HEK293 (cell line): Measurements from ENCODE around the gene NHS.

ENCODE experiments used
- CTCF ChIA-PET: fragments of 350-600 bp; formaldehyde crosslinking; extraction: SDS; loops from one replicate; lab custom pipeline; 2021; ENCODE audit warnings: antibody characterized with exemption; lab: Yijun Ruan, JAX
- POLR2A ChIA-PET: fragments of 300-600 bp; formaldehyde crosslinking; extraction: SDS; loops from one replicate; lab custom pipeline; 2020; ENCODE audit warnings: antibody characterized with exemption, inconsistent platforms; lab: Yijun Ruan, JAX
- H3K27ac ChIP-seq: fragments of 200-500 bp; sonication (Bioruptor generic); 2 replicates; pipeline ENCODE4 v1.5.1; 2014; ENCODE audit warnings: low read depth, low read length, control low read depth, inconsistent platforms; ENCODE audit errors: extremely low read depth
- H3K36me3 ChIP-seq, 2 experiments: fragments of 200-500 bp in 1 of 2; sonication (Bioruptor generic) in 1 of 2; 1 replicate in 1 of 2; 2 replicates in 1 of 2; pipeline ENCODE4 v1.5.1; 2014 to 2017; ENCODE audit warnings: inconsistent platforms in 2 of 2, low read length in 2 of 2; ENCODE audit not compliant: control insufficient read depth in 2 of 2, insufficient read depth in 1 of 2
- H3K4me1 ChIP-seq: fragments of 200-500 bp; sonication (Bioruptor generic); 2 replicates; pipeline ENCODE4 v1.5.1; 2014; ENCODE audit warnings: mild to moderate bottlenecking, low read length, inconsistent platforms; ENCODE audit not compliant: control insufficient read depth, insufficient read depth
- H3K4me3 ChIP-seq: 2 replicates; pipeline ENCODE4 v1.5.1; 2011; ENCODE audit warnings: low read depth, mild to moderate bottlenecking, control low read depth, low read length, moderate library complexity
- H3K9me3 ChIP-seq: fragments of 200-500 bp; sonication (Bioruptor generic); 2 replicates; pipeline ENCODE4 v1.5.1; 2014; ENCODE audit warnings: low read depth, low read length, inconsistent platforms; ENCODE audit not compliant: control insufficient read depth, insufficient read depth
- PRDM1 ChIP-seq: fragments of 450-650 bp; formaldehyde crosslinking; IDR thresholded peaks from 2 replicates; pipeline ENCODE4; 2016; ENCODE audit warnings: missing biosample characterization, missing genetic modification characterization
- ZFP41 ChIP-seq: fragments of 450-650 bp; formaldehyde crosslinking; IDR thresholded peaks from 2 replicates; pipeline ENCODE4 v1.5.1; 2016; ENCODE audit warnings: missing biosample characterization, missing genetic modification characterization, borderline replicate concordance
- ZNF10 ChIP-seq: fragments of 450-650 bp; formaldehyde crosslinking; IDR thresholded peaks from 2 replicates; pipeline ENCODE4 v1.5.1; 2017; ENCODE audit warnings: missing biosample characterization, missing genetic modification characterization
- ZNF140 ChIP-seq: fragments of 450-650 bp; formaldehyde crosslinking; IDR thresholded peaks from 2 replicates; pipeline ENCODE4 v1.5.1; 2016; ENCODE audit warnings: missing biosample characterization, missing genetic modification characterization
- ZNF155 ChIP-seq: fragments of 450-650 bp; formaldehyde crosslinking; IDR thresholded peaks from 2 replicates; pipeline ENCODE4 v1.5.1; 2016; ENCODE audit warnings: missing biosample characterization, missing genetic modification characterization
- ZNF214 ChIP-seq: fragments of 450-650 bp; formaldehyde crosslinking; IDR thresholded peaks from 2 replicates; pipeline ENCODE4 v1.5.1; 2017; ENCODE audit warnings: missing biosample characterization, mild to moderate bottlenecking, missing genetic modification characterization, borderline replicate concordance
- ZNF37A ChIP-seq: fragments of 450-650 bp; IDR thresholded peaks from 2 replicates; pipeline ENCODE4 v1.5.1; 2018; ENCODE audit warnings: missing biosample characterization, missing genetic modification characterization
- ZNF585B ChIP-seq: fragments of 450-650 bp; formaldehyde crosslinking; IDR thresholded peaks from 2 replicates; pipeline ENCODE4 v1.5.1; 2016; ENCODE audit warnings: missing biosample characterization, missing genetic modification characterization
- ZNF785 ChIP-seq: fragments of 450-650 bp; formaldehyde crosslinking; IDR thresholded peaks from 2 replicates; pipeline ENCODE4 v1.5.1; 2016; ENCODE audit warnings: missing biosample characterization, missing genetic modification characterization
- TF ChIP-seq, protein P1 (sequence below): fragments of 450-650 bp; formaldehyde crosslinking; conservative IDR thresholded peaks from 2 replicates; pipeline ENCODE4 v1.5.1; 2016; ENCODE audit warnings: low read depth, missing biosample characterization, missing genetic modification characterization
- TF ChIP-seq, protein P2 (sequence below): fragments of 450-650 bp; formaldehyde crosslinking; IDR thresholded peaks from 2 replicates; pipeline ENCODE4 v1.5.1; 2016; ENCODE audit warnings: missing biosample characterization, missing genetic modification characterization
- TF ChIP-seq, protein P3 (sequence below): fragments of 450-650 bp; formaldehyde crosslinking; IDR thresholded peaks from 2 replicates; pipeline ENCODE4 v1.5.1; 2016; ENCODE audit warnings: missing biosample characterization, missing genetic modification characterization

Gene NHS

DNA sequence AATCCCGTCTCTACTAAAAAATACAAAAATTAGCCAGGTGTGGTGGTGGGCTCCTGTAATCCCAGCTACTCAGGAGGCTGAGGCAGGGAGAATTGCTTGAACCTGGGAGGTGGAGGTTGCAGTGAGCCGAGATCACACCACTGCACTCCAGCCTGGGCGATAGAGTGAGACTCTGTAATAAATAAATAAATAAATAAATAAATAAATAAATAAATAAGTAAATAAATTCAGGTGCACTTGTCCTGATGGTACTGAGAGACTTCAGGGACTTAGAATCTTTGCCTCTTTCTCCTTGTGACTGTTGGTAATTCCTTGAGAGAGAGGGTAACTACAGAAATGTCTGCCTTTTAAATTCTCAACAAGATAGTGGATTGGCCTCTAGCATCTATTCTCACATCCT, 131.4 kb downstream of the NHS start (continued):
- TF ChIP-seq, protein P1, sequence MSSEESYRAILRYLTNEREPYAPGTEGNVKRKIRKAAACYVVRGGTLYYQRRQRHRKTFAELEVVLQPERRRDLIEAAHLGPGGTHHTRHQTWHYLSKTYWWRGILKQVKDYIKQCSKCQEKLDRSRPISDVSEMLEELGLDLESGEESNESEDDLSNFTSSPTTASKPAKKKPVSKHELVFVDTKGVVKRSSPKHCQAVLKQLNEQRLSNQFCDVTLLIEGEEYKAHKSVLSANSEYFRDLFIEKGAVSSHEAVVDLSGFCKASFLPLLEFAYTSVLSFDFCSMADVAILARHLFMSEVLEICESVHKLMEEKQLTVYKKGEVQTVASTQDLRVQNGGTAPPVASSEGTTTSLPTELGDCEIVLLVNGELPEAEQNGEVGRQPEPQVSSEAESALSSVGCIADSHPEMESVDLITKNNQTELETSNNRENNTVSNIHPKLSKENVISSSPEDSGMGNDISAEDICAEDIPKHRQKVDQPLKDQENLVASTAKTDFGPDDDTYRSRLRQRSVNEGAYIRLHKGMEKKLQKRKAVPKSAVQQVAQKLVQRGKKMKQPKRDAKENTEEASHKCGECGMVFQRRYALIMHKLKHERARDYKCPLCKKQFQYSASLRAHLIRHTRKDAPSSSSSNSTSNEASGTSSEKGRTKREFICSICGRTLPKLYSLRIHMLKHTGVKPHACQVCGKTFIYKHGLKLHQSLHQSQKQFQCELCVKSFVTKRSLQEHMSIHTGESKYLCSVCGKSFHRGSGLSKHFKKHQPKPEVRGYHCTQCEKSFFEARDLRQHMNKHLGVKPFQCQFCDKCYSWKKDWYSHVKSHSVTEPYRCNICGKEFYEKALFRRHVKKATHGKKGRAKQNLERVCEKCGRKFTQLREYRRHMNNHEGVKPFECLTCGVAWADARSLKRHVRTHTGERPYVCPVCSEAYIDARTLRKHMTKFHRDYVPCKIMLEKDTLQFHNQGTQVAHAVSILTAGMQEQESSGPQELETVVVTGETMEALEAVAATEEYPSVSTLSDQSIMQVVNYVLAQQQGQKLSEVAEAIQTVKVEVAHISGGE (tag by site-specific recombination) = 0 out of 2 replicates have a peak, but pooled peaks have one; percentile 34

DNA sequence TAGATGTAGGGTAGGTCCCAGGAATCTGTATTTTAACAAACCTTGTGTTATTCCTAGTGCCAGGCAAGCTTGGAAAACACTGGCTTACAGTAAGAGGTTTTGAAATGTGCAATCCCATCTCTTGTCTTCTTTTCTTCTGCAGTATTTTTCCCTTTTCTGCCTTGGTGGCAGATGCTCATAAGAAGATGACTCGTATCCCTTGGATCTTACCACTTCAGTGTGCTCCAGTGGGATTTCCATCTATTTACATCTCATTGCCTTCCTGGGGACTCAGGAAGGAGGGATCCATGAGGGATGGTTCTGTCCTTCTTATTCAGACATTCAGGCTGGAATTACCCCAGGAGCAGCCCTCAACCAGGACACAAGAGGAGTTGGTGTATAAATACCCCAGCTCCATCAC, 136.6 kb downstream of the NHS start:
- Histone ChIP-seq H3K4me1 (no peaks in the 10 kb centered on the region), H3K36me3 (no peaks in the 10 kb centered on the region), H3K27ac (no peak overlapping the region), H3K4me3 (no peak overlapping the region), H3K9me3 (peaks cover 2% of the 10 kb centered on the region; the same call in 1 of the 2 replicates)
- ChIA-PET CTCF (no interaction called here), POLR2A (no interaction called here)
- TF ChIP-seq ZNF37A = peak; percentile 76; the same call in 1 of the 2 replicates
- TF ChIP-seq, protein P2, sequence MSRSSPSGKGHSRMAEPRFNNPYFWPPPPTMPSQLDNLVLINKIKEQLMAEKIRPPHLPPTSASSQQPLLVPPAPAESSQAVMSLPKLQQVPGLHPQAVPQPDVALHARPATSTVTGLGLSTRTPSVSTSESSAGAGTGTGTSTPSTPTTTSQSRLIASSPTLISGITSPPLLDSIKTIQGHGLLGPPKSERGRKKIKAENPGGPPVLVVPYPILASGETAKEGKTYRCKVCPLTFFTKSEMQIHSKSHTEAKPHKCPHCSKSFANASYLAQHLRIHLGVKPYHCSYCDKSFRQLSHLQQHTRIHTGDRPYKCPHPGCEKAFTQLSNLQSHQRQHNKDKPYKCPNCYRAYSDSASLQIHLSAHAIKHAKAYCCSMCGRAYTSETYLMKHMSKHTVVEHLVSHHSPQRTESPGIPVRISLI = no peak

DNA sequence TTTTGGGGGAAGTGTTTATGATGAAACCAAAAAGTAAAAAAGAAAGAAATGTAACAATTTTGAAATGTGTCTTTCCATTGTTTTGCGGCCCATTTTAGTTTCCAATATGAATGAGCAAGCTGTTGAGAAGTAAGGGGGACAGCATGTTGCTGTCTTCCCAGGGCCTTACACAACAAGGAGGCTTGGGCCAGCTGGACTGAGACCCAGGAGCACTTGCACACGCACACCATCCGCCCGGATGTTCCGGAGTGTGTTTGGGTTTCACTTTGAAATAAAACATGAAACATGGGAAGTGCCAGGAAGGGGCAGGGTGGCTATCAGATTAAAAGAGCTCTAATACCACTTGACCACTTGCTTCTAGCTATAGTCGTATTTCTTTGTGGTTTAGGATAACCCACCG, 144.4 kb downstream of the NHS start:
- Histone ChIP-seq H3K4me1 (no peaks in the 10 kb centered on the region), H3K36me3 (no peaks in the 10 kb centered on the region), H3K9me3 (no peaks in the 10 kb centered on the region), H3K4me3 (no peak overlapping the region), H3K27ac (no peak overlapping the region)
- CTCF ChIA-PET = interaction anchor here (0.7 to 0.9 kb wide), 2 partner anchors 277 to 282 kb away, joined by 4 read pairs; no protein-coding TSS in a partner anchor
- TF ChIP-seq, protein P3, sequence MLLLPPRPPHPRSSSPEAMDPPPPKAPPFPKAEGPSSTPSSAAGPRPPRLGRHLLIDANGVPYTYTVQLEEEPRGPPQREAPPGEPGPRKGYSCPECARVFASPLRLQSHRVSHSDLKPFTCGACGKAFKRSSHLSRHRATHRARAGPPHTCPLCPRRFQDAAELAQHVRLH (tag by site-specific recombination) = no peak
- TF ChIP-seq ZNF10 (tag by site-specific recombination) = no peak
- POLR2A ChIA-PET = no interaction called here

DNA sequence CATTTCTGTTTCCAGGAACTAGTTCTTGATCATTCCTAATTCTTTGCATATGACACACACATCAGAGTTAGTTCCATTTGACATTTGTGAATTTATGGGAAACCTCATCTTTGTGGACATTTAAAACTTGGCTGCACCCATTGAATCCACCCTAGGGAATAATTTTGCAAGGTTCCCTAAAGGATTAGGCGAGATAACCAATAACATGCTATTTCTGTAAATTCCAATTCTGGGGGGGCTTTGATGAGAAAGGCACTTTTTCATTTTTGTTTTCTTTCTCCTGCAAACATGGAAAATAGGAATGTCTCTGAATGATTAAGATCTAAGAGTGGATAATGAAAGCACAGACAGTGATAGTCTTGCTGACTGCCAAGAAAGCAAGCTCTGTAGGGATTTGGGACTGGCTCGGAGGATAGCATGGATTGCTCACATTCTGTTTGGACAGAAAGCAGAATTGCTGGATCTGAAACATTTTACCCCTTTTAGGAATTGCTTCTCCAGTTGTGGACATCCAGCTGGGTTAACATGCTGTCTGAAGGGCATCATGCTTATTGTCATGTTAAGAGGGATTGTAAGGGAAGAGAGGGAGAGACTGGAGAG, 145.1 kb downstream of the NHS start:
- no peaks in the 10 kb centered on the region for H3K36me3 ChIP-seq
- H3K4me3 ChIP-seq = no peak overlapping the region
- H3K9me3 ChIP-seq = no peaks in the 10 kb centered on the region
- CTCF ChIA-PET = no interaction called here
- H3K4me1 ChIP-seq = no peaks in the 10 kb centered on the region
- TF ChIP-seq PRDM1 (tag by site-specific recombination) = no peak
- TF ChIP-seq ZNF585B (tag by site-specific recombination) = no peak
- no peak for TF ChIP-seq ZFP41 (tag by site-specific recombination)
- no peak for TF ChIP-seq ZNF155 (tag by site-specific recombination)
- no peak for TF ChIP-seq ZNF140 (tag by site-specific recombination)
- TF ChIP-seq ZNF785 = no peak
- no peak for TF ChIP-seq ZNF214 (tag by site-specific recombination)
- TF ChIP-seq, all 188 proteins: peak for 0
- POLR2A ChIA-PET = no interaction called here
- no peak overlapping the region for H3K27ac ChIP-seq
